ENCODE data around the gene GRM4.

The GRM4 gene

GRCh38 chr6:33975661-33976436, 170.0 kb downstream of the GRM4 start:
- DNase-seq: no peak

GRCh38 chr6:33974471-33974870, 171.4 kb downstream of the GRM4 start:
- no peak for DNase-seq

- no peak for DNase-seq
These were observed 171.9 kb downstream of the GRM4 start for GRCh38 chr6:33974030-33974429.

GRCh38 chr6:33971580-33971979, 174.3 kb downstream of the GRM4 start:
- DNase-seq: no peak

Measured in left hindlimb (tissue), 1 donor.